MM.1S (cell line): ENCODE results near the gene EIPR1.

Source experiments
- CTCF ChIP-seq: fragments of 300-600 bp; sonication (generic); IDR thresholded peaks from 2 replicates; pipeline ENCODE4 v1.5.1; 2016; ENCODE audit warnings: antibody characterized with exemption, low read length, mixed read lengths
- EZH2 ChIP-seq: fragments of 300-600 bp; sonication (generic); optimal IDR thresholded peaks from 2 replicates; pipeline ENCODE3; 2017; ENCODE audit warnings: low read depth, mild to moderate bottlenecking, antibody characterized with exemption, low read length, mixed read lengths

- TF ChIP-seq CTCF (no peak), EZH2 (no peak)
Observed at GRCh38 chr2:3341336-3341735, 36.3 kb downstream of the EIPR1 start.
